HepG2 (cell line): Measurements from ENCODE around the gene PXK. TPM values are rescaled to one million over a fixed set of nuclear protein-coding genes. Genes with fewer than 3 reads are reported as not detected.
A peak's percentile ranks its signal among the peaks of the same experiment; 100 is the strongest.

Experiments used
- FOSL1 ChIP-seq: sonication (generic); formaldehyde crosslinking; IDR thresholded peaks from 2 replicates; pipeline ENCODE4 v1.9.0; 2021; ENCODE audit warnings: missing genetic modification reagents, borderline replicate concordance
- FOXP1 ChIP-seq, 2 experiments: fragments of 450-650 bp in 1 of 2; IDR thresholded peaks; 2 replicates each; pipeline ENCODE4 v1.6.1; 2017 to 2018; ENCODE audit warnings: antibody characterized with exemption in 1 of 2
- HES4 ChIP-seq: sonication (generic); formaldehyde crosslinking; IDR thresholded peaks from 2 replicates; pipeline ENCODE4 v1.9.0; 2021; ENCODE audit warnings: mild to moderate bottlenecking, missing genetic modification reagents, borderline replicate concordance
- KDM1A ChIP-seq: IDR thresholded peaks from 2 replicates; pipeline ENCODE4 v1.6.1; 2016; ENCODE audit warnings: missing compliant biosample characterization
- KLF12 ChIP-seq: sonication (generic); formaldehyde crosslinking; IDR thresholded peaks from 2 replicates; pipeline ENCODE4 v1.4.0; 2020; ENCODE audit warnings: missing genetic modification reagents, borderline replicate concordance
- MXI1 ChIP-seq: IDR thresholded peaks from 3 replicates; pipeline ENCODE4 v1.6.1; 2012; ENCODE audit warnings: low read depth, low read length, inconsistent platforms, borderline replicate concordance
- NFE2L2 ChIP-seq: fragments of 150-350 bp; IDR thresholded peaks from 2 replicates; pipeline ENCODE4 v1.6.1; 2014; ENCODE audit warnings: low read length
- PCBP1 ChIP-seq: fragments of 200-400 bp; formaldehyde crosslinking; IDR thresholded peaks from 2 replicates; pipeline ENCODE4 v1.6.1; 2017; ENCODE audit warnings: mild to moderate bottlenecking, low read depth, low read length, borderline replicate concordance
- RXRB ChIP-seq: IDR thresholded peaks from 2 replicates; pipeline ENCODE4 v1.6.1; 2016; ENCODE audit warnings: borderline replicate concordance, missing genetic modification reagents, missing compliant biosample characterization
- SALL2 ChIP-seq: sonication (generic); formaldehyde crosslinking; IDR thresholded peaks from 2 replicates; pipeline ENCODE4 v1.8.1; 2023; ENCODE audit warnings: mild to moderate bottlenecking, missing genetic modification reagents, inconsistent platforms
- THAP11 ChIP-seq: IDR thresholded peaks from 2 replicates; pipeline ENCODE4 v1.6.1; 2016; ENCODE audit warnings: missing biosample characterization, missing genetic modification reagents
- ZFP36 ChIP-seq: fragments of 150-350 bp; IDR thresholded peaks from 2 replicates; pipeline ENCODE4 v1.6.1; 2018; ENCODE audit warnings: borderline replicate concordance, low read length, low read depth; ENCODE audit not compliant: partially characterized antibody
- ZNF136 ChIP-seq: sonication (generic); formaldehyde crosslinking; IDR thresholded peaks from 2 replicates; pipeline ENCODE4 v1.8.1; 2022; ENCODE audit warnings: low read depth, mild to moderate bottlenecking, moderate library complexity, missing genetic modification reagents
- ZNF292 ChIP-seq: sonication (generic); formaldehyde crosslinking; IDR thresholded peaks from 2 replicates; pipeline ENCODE4 v1.8.1; 2022; ENCODE audit warnings: mild to moderate bottlenecking, low read depth, missing genetic modification reagents, borderline replicate concordance
- ZNF33A ChIP-seq: sonication (generic); formaldehyde crosslinking; IDR thresholded peaks from 2 replicates; pipeline ENCODE4 v1.5.1; 2020; ENCODE audit warnings: missing genetic modification reagents, mild to moderate bottlenecking, moderate library complexity, borderline replicate concordance
- ZNF557 ChIP-seq: sonication (generic); formaldehyde crosslinking; IDR thresholded peaks from 2 replicates; pipeline ENCODE4 v1.4.0; 2020; ENCODE audit warnings: missing genetic modification reagents
- ZNF563 ChIP-seq: sonication (generic); formaldehyde crosslinking; IDR thresholded peaks from 2 replicates; pipeline ENCODE4 v1.8.0; 2022; ENCODE audit warnings: mild to moderate bottlenecking, moderate library complexity, missing genetic modification reagents
- ZNF589 ChIP-seq: sonication (generic); formaldehyde crosslinking; conservative IDR thresholded peaks from 2 replicates; pipeline ENCODE4 v1.8.0; 2022; ENCODE audit warnings: mild to moderate bottlenecking, moderate library complexity, missing genetic modification reagents
- ZSCAN31 ChIP-seq: sonication (generic); formaldehyde crosslinking; IDR thresholded peaks from 2 replicates; pipeline ENCODE4 v1.5.0; 2020; ENCODE audit warnings: low read depth, mild to moderate bottlenecking, missing genetic modification reagents
- polyA plus RNA-seq, 8 experiments: library from polyadenylated mRNA; depleted of rRNA in 3 of 8; stranded (reverse) in 7 of 8; unstranded in 1 of 8; fragments of >200 nt; fragmentation: Illumina TruSeq in 4 of 8; extraction: Trizol in 4 of 8; gene quantifications; 2 replicates each; pipeline versions ENCODE4 v1.2.1 to v1.2.3, GENCODE V29; 2011 to 2016; ENCODE audit warnings: low read depth in 4 of 8, missing spikeins in 1 of 8, mixed read lengths in 1 of 8; ENCODE audit not compliant: insufficient read depth in 1 of 8
- total RNA-seq, 5 experiments: library from RNA; depleted of rRNA; stranded (reverse); fragments of >200 nt; fragmentation: Illumina TruSeq; extraction: Trizol; gene quantifications; 2 replicates each; pipeline ENCODE4 v1.2.3, GENCODE V29; 2016; ENCODE audit warnings: low read depth in 1 of 5
- TF ChIP-seq, protein P1 (sequence below): sonication (generic); formaldehyde crosslinking; IDR thresholded peaks from 2 replicates; pipeline ENCODE4 v1.9.0; 2021; ENCODE audit warnings: mild to moderate bottlenecking, missing genetic modification reagents
- TF ChIP-seq, protein P2 (sequence below): sonication (generic); formaldehyde crosslinking; IDR thresholded peaks from 2 replicates; pipeline ENCODE4 v1.4.0; 2020; ENCODE audit warnings: missing genetic modification reagents, borderline replicate concordance
- TF ChIP-seq, protein P3 (sequence below): sonication (generic); formaldehyde crosslinking; IDR thresholded peaks from 2 replicates; pipeline ENCODE4 v1.5.0; 2020; ENCODE audit warnings: missing genetic modification reagents, mild to moderate bottlenecking, borderline replicate concordance

Gene PXK
- total and polyA plus RNA-seq, 2 of the 13 experiments (the other 11 are each of a cell fraction or from before 2014, with no cell fraction given): 6.4 to 18.6 TPM

DNA sequence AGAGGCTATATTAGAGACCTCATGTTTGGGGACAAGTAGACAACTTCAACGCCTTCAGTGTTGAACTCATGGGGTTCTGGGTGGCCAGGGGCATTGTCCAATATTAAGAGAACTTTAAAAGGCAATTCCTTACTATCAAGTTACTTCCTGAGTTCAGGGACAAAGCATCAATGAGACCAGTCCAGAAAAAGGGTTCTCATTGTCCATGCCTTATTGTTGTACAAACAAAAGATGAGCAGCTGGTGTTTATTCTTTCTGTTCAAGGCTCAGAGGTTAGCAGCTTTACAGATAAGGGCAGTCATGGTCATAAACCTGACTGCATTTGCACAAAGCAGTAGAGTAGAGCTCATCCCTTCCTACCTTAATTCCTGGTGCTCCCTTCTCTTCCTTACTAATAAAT, 119.5 kb downstream of the PXK start (continued):
- TF ChIP-seq, protein P1, sequence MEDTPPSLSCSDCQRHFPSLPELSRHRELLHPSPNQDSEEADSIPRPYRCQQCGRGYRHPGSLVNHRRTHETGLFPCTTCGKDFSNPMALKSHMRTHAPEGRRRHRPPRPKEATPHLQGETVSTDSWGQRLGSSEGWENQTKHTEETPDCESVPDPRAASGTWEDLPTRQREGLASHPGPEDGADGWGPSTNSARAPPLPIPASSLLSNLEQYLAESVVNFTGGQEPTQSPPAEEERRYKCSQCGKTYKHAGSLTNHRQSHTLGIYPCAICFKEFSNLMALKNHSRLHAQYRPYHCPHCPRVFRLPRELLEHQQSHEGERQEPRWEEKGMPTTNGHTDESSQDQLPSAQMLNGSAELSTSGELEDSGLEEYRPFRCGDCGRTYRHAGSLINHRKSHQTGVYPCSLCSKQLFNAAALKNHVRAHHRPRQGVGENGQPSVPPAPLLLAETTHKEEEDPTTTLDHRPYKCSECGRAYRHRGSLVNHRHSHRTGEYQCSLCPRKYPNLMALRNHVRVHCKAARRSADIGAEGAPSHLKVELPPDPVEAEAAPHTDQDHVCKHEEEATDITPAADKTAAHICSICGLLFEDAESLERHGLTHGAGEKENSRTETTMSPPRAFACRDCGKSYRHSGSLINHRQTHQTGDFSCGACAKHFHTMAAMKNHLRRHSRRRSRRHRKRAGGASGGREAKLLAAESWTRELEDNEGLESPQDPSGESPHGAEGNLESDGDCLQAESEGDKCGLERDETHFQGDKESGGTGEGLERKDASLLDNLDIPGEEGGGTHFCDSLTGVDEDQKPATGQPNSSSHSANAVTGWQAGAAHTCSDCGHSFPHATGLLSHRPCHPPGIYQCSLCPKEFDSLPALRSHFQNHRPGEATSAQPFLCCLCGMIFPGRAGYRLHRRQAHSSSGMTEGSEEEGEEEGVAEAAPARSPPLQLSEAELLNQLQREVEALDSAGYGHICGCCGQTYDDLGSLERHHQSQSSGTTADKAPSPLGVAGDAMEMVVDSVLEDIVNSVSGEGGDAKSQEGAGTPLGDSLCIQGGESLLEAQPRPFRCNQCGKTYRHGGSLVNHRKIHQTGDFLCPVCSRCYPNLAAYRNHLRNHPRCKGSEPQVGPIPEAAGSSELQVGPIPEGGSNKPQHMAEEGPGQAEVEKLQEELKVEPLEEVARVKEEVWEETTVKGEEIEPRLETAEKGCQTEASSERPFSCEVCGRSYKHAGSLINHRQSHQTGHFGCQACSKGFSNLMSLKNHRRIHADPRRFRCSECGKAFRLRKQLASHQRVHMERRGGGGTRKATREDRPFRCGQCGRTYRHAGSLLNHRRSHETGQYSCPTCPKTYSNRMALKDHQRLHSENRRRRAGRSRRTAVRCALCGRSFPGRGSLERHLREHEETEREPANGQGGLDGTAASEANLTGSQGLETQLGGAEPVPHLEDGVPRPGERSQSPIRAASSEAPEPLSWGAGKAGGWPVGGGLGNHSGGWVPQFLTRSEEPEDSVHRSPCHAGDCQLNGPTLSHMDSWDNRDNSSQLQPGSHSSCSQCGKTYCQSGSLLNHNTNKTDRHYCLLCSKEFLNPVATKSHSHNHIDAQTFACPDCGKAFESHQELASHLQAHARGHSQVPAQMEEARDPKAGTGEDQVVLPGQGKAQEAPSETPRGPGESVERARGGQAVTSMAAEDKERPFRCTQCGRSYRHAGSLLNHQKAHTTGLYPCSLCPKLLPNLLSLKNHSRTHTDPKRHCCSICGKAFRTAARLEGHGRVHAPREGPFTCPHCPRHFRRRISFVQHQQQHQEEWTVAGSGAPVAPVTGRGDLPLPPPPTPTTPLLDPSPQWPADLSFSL: no peak
- peak; percentile 11; the same call in 1 of the 2 replicates for TF ChIP-seq FOSL1 (CRISPR knock-in tag)
- peak; percentile 87 for TF ChIP-seq RXRB
- no peak for TF ChIP-seq NFE2L2
- TF ChIP-seq KLF12 (CRISPR knock-in tag): no peak
- no peak for TF ChIP-seq ZFP36
- no peak for TF ChIP-seq SALL2 (CRISPR knock-in tag)
- peak; percentile 81; the same call in 1 of the 2 replicates for TF ChIP-seq FOXP1 (IDR thresholded peaks at IDR 0.05)
- peak; percentile 94 for TF ChIP-seq FOXP1 (CRISPR knock-in tag; IDR thresholded peaks at IDR 0.05)
- TF ChIP-seq ZNF136: 0 out of 2 replicates have a peak, but pooled peaks have one; percentile 32
- no peak for TF ChIP-seq ZNF563 (CRISPR knock-in tag)
- TF ChIP-seq ZNF292 (CRISPR knock-in tag): peak; percentile 49; the same call in 1 of the 2 replicates
- no peak for TF ChIP-seq HES4 (CRISPR knock-in tag)
- TF ChIP-seq MXI1: peak; percentile 38; the same call in 1 of the 3 replicates
- TF ChIP-seq ZSCAN31 (CRISPR knock-in tag): no peak
- no peak for TF ChIP-seq PCBP1
- TF ChIP-seq ZNF557: no peak
- TF ChIP-seq, protein P2, sequence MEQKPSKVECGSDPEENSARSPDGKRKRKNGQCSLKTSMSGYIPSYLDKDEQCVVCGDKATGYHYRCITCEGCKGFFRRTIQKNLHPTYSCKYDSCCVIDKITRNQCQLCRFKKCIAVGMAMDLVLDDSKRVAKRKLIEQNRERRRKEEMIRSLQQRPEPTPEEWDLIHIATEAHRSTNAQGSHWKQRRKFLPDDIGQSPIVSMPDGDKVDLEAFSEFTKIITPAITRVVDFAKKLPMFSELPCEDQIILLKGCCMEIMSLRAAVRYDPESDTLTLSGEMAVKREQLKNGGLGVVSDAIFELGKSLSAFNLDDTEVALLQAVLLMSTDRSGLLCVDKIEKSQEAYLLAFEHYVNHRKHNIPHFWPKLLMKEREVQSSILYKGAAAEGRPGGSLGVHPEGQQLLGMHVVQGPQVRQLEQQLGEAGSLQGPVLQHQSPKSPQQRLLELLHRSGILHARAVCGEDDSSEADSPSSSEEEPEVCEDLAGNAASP (CRISPR knock-in tag): peak; percentile 80; the same call in 1 of the 2 replicates
- no peak for TF ChIP-seq ZNF589 (CRISPR knock-in tag)
- TF ChIP-seq THAP11 (CRISPR knock-in tag): peak; percentile 36; the same call in 1 of the 2 replicates
- no peak for TF ChIP-seq ZNF33A (CRISPR knock-in tag)
- peak; percentile 34; the same call in 1 of the 2 replicates for TF ChIP-seq KDM1A (CRISPR knock-in tag)
- TF ChIP-seq, protein P3, sequence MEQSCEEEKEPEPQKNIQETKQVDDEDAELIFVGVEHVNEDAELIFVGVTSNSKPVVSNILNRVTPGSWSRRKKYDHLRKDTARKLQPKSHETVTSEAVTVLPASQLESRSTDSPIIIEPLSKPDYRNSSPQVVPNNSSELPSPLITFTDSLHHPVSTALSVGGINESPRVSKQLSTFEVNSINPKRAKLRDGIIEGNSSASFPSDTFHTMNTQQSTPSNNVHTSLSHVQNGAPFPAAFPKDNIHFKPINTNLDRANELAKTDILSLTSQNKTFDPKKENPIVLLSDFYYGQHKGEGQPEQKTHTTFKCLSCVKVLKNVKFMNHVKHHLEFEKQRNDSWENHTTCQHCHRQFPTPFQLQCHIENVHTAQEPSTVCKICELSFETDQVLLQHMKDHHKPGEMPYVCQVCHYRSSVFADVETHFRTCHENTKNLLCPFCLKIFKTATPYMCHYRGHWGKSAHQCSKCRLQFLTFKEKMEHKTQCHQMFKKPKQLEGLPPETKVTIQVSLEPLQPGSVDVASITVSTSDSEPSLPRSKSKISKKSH (CRISPR knock-in tag): no peak
